ENCODE data around the gene TBC1D12.

- TF ChIP-seq CTCF (IDR thresholded peaks at IDR 0.05; ENCODE audit: low read length) (no peak), EZH2 (optimal IDR thresholded peaks at IDR 0.05; ENCODE audit: low read depth, low read length) (no peak)
Observed at GRCh38 chr10:94583124-94583523, 180.8 kb downstream of the TBC1D12 start.

Data from MM.1S (cell line).